ENCODE results near the gene SNX8.
"Not testable (repeated sequence)": the region's sequence is repeated elsewhere in the genome, so short reads cannot be mapped to it uniquely, and the experiment has no call there.

SNX8 gene

DNA sequence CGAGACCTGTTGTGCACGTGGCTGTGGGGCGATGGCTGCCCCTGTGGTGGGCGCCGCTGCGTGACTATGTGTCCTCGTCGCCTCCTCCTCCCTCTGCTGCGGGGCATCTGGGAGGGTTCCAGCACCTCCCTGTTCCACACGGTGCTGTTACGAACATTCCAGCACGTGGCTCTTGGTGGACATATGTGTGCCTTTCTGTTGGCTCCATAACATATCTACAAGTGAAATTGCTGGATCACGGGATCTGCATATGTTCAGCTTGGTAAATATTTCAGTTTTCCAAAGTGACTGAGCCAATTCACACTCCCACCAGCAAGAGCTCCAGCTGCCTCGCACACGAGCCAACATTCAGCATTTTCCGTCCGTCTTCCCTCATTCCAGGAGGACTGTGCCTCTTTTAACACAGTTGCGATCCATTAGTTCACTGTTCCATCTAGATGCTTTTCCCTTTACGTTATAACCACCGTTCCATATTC lies 25.1 kb downstream of the SNX8 start:
- DNase-seq = no peak

DNA sequence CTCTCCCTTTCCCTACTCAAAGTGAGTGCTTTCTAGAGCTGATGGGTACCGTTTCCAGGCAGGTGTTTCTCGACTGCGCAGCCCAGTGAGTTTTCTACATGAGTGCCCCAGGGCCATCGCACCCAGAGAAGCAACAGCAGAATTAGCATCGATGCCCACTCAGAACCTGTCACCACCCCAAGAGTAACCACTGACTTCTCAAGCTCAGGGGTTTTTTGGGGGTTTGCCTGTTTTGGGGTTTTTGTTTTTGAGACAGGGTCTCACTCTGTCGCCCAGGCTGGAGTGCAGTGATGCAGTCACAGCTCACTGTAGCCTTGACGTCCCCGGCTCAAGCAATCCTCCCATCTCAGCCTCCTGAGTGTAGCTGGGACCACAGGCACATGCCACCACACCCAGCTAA lies 25.7 kb downstream of the SNX8 start:
- no peak for DNase-seq

DNA sequence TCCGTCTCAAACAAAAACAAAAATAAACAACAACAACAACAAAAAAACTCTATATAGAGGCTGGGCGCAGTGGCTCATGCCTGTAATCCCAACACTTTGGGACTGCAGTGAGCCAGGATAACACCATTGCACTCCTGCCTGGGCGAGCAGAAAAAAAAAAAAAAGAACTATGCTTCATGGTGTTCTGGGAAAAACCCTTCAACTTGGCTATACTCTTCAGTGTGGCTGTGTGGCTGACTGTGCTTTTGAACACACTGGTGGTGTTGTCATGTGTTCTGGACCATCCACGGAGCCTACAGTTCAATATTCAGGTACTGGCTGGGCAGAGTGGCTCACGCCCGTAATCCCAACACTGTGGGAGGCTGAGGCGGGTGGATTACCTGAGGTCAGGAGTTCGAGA lies 26.5 kb downstream of the SNX8 start:
- no peak for DNase-seq

DNA sequence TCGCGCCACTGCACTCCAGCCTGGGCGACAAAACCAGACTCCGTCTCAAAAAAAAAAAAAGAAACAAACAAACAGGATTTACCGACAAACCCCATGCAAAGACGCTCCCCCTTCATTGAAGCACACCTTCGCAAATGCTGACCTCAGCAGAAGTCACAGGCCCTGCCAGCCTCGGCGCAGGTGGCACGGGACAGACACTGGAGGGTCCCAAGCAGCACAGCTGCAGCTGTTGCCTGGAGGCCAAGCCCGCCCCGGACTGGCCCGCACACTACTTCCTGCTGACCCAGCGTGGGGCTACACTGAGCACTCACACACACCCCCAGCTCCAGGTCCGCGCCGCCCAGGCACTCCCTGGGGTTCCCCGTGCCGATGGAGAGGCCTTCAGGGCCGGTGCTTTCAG lies 31.2 kb downstream of the SNX8 start:
- no peak for DNase-seq

- no peak for DNase-seq
Observed at GRCh38 chr7:2282185-2282751, 32.0 kb downstream of the SNX8 start.

GRCh38 chr7:2281541-2281940 lies 32.7 kb downstream of the SNX8 start:
- no peak for DNase-seq

- DNase-seq = no peak
Observed at GRCh38 chr7:2280424-2280823, 33.8 kb downstream of the SNX8 start.

- DNase-seq = no peak
Observed at GRCh38 chr7:2279896-2280295, 34.3 kb downstream of the SNX8 start.

DNA sequence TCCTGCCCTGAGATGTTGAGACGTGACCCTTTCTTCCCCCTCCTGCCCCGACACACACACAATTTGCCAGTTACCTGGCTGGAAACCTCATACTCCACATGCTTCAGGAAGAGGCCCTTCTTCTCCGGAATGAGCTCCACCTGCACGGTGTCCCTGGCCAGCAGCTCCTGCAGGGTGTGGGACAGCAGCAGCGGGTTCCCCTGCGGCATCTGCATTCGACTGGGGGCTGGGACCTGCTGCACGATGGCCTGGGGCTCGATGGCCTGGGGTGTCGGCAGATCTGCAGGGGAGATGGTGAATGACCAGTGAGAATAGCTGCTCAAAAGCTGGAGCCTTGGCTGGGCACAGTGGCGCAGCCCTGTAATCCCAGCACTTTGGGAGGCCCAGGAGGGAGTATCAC lies 36.2 kb downstream of the SNX8 start:
- DNase-seq = no peak

DNA sequence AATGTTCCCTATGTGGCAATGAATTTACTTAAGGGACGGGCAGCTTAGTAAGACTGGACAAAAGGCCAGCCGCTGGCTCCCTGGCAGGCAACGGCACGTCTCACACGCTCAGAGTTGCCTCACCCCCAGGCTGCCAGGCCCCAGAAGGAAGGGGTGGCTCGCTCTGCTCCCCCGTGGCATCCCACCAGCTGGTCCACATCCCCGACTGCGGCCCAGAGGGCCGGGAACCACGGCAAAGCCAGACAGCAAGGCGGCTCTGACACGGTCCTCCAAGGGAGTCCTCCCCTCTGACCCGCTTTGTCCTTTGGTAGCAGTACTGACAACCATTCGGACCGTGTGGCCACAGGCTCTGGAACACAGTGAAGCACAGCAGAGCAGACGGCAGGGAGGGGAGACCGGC lies 38.1 kb downstream of the SNX8 start:
- no peak for DNase-seq

GRCh38 chr7:2275101-2275500 lies 39.1 kb downstream of the SNX8 start:
- DNase-seq = no peak

DNA sequence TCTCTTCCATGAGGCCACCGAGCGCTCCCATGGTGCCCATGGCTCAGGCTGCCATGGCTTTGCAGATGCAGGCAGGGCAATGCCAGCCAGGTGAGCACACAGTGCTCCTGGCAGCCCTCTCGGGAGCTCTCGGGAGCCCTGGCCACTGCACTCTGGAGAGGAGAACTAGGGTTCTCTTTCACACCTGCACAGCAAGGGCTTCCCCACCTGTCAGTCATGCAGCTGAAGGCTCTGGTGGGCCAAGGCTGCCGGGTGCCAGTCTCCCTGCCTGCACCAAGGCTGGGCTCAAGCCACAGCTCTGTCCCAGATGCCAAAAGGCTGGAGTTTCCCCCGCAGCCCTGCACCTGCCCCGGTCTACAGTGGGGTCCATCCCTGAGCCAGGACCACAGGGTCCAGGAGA lies 39.6 kb downstream of the SNX8 start:
- DNase-seq = no peak

DNA sequence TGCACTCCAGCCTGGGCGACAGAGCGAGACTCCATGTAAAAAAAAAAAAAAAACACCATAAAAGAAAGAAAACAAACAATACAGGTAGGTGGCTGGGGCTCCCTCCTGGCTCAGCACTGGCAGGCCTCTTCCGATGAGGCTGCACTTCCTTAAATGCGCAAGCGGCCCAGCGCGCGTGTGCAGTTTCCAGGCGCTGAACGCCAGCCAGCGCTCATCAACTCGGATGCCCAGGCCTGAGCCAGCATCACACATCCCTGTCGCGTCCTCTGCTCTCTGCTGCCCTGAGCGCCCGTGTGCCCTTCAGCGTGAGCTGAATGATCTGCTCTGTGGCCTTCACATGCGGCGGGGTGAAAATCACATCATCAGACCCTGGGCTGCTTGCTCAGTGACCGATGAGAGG lies 40.4 kb downstream of the SNX8 start:
- DNase-seq = no peak

DNA sequence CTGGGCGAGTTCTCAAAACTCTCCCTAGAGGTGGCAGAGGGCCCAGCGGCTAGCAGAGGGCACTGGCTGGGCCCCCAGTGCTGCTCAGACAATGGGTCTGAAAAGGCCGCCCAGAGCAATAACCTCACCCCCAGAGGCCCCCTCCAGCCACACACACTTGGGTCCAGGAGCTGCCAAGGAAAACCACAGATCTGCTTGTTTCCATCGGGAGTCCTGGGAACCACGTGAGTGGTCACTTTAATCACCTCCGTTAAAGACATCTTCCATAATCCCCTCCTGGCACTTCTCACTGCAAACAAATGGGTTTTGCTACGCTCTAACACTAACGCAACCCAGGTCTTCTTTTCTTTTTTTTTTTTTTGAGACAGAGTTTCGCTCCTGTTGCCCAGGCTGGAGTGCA lies 42.2 kb downstream of the SNX8 start:
- no peak for DNase-seq

- no peak for DNase-seq
Observed at GRCh38 chr7:2271273-2272026, 42.8 kb downstream of the SNX8 start.

DNA sequence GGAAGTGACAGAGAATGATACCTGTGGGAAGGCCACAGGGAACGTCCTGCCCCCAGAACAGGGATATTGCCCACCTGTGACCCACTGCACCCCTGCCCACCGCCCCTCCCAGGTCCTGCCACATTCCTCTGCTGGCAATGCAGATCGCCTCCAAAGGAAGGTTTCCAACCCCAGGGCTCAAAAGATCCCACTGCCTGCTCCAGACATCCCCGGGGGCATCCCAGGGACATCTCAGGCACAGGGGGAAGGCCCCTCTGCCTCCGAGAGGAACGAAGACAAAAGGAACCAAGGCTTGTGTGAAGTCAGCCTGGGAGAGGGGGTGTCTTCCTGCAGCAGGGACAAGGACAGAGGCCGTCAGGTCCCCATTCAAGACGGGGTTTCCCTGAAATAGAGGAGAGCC lies 43.7 kb downstream of the SNX8 start:
- no peak for DNase-seq

DNA sequence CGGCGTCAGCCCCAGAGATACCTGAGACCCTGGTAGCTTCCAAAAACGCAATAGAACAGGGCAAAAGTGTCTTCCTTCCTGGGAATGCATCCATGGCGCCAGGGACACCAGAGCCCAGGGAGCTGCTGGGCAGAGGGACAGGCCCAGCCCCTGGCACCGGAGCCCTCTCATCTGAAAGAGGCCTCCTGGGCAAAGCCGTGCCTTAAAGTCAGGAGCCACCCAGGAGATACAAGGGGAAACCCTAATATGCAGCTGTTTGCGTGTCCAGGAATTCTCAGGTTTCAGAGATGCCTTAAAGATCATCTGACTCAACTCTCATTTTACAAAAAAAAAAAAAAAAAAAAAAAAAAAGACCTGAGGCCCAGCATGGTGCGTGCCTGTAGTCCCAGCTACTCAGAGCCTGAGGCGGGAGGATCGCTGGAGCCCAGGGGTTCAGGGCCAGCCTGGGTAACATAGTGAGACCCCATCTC lies 44.2 kb downstream of the SNX8 start:
- no peak for DNase-seq

- not testable (repeated sequence) for DNase-seq
Observed at GRCh38 chr7:2269089-2269990, 44.9 kb downstream of the SNX8 start.

- no peak for DNase-seq
Observed at GRCh38 chr7:2266911-2267310, 47.3 kb downstream of the SNX8 start.

- DNase-seq = no peak
Observed at GRCh38 chr7:2264158-2264557, 50.1 kb downstream of the SNX8 start.

GRCh38 chr7:2263176-2263575 lies 51.1 kb downstream of the SNX8 start:
- no peak for DNase-seq

GRCh38 chr7:2261611-2262010 lies 52.6 kb downstream of the SNX8 start:
- DNase-seq = peak; percentile 75

GRCh38 chr7:2260820-2261219 lies 53.4 kb downstream of the SNX8 start:
- DNase-seq = no peak

- DNase-seq = no peak
Observed at GRCh38 chr7:2259480-2259879, 54.8 kb downstream of the SNX8 start.

Measured in inflammatory macrophage treated with lipopolysaccharide for 4 hours (primary cell).